GM23338 (cell line): ENCODE measurements around the gene SVOPL. TPM values are rescaled to one million over a fixed set of nuclear protein-coding genes. Genes with fewer than 3 reads are reported as not detected.

ENCODE experiments used
- polyA plus RNA-seq: library from polyadenylated mRNA; unstranded; fragments of >200 nt; fragmentation: Nextera tagmentation; extraction: Ambion mirVana; gene quantifications from 2 replicates; pipeline ENCODE4 v1.2.1, GENCODE V29; 2016
- small RNA-seq: library from RNA; depleted of rRNA; stranded (forward); fragments of <200 nt; gene quantifications from one replicate; pipeline ENCODE3, GENCODE V24; 2014; ENCODE audit warnings: low replicate concordance
- total RNA-seq: library from RNA; depleted of rRNA; stranded (reverse); fragments of >200 nt; shearing (Covaris generic); gene quantifications from 2 replicates; pipeline ENCODE4 v1.2.3, GENCODE V29; 2014; rRNA removed

The SVOPL gene
- total and polyA plus RNA-seq, 2 experiments from 2014 or later: 1.4 to 2.1 TPM

Small RNA genes within 50 kb of the gene (small RNA-seq; reads per million reads assigned to genes)
- gene RF00561: not detected

Other genes with a start within 250 kb of the SVOPL start
- gene TRIM24, start 241.1 kb downstream of the SVOPL start, total RNA-seq: 120 and 126 TPM in 2 replicates
- 61.2 and 67.0 TPM in 2 replicates for gene TRIM24, start 241.1 kb downstream of the SVOPL start, polyA plus RNA-seq
- gene TMEM213, start 96.6 kb upstream of the SVOPL start, total RNA-seq: 0.08 TPM in 1 of 2 replicates, not detected in the other
- 0.14 and 0.89 TPM in 2 replicates for gene TMEM213, start 96.6 kb upstream of the SVOPL start, polyA plus RNA-seq
- 0.35 and 1.3 TPM in 2 replicates for gene ATP6V0A4, start 96.8 kb upstream of the SVOPL start, total RNA-seq
- gene ATP6V0A4, start 96.8 kb upstream of the SVOPL start, polyA plus RNA-seq: 0.10 and 0.50 TPM in 2 replicates